Ishikawa (cell line): Measurements from ENCODE around the gene CSNK1E.

Experiments
- CEBPB ChIP-seq: IDR thresholded peaks from 2 replicates; pipeline ENCODE4 v1.6.1; 2012
- RAD21 ChIP-seq: IDR thresholded peaks from 2 replicates; pipeline ENCODE4 v1.6.1; 2012; ENCODE audit warnings: low read depth
- TCF12 ChIP-seq: IDR thresholded peaks from 2 replicates; pipeline ENCODE4 v1.6.1; 2012; ENCODE audit warnings: low read depth

DNA sequence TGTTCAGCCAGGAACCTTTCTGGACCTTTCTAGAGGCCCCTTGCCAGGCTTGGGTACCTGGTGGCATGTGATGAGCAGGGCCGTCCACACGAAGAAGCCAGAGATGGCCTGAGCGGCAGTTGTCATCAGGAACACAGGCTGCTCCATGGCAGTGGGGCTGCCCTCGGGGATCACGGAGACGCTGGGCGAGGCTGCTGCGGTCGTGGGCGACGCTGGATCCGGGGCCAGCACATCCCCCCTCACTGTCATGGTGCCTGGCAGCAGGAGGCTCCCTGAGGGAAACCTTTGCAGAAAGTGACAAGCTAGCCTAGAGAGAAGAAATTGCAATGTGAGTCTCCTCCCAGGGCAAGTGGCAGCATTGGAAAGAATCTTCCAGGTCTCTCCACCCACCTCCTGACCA, 69.5 kb downstream of the CSNK1E start:
- TF ChIP-seq CEBPB = no peak
- no peak for TF ChIP-seq TCF12
- no peak for TF ChIP-seq RAD21
